NCI-H82 (cell line): ENCODE measurements around the gene CELA3B.
"Not testable (repeated sequence)": the region's sequence is repeated elsewhere in the genome, so short reads cannot be mapped to it uniquely, and the experiment has no call there.

Experiments used
- DNase-seq: peaks from one replicate; lab custom pipeline; 2025; lab: John Stamatoyannopoulos, UW

Gene CELA3B

GRCh38 chr1:21942959-21943640, 33.7 kb upstream of the CELA3B start:
- not testable (repeated sequence) for DNase-seq

GRCh38 chr1:21944733-21945073, 32.1 kb upstream of the CELA3B start:
- no peak for DNase-seq

- peak; percentile 24 for DNase-seq
Measured at GRCh38 chr1:21946836-21947587, 29.8 kb upstream of the CELA3B start.

GRCh38 chr1:21950734-21951133, 26.1 kb upstream of the CELA3B start:
- DNase-seq, result no peak

GRCh38 chr1:21951226-21951870, 25.5 kb upstream of the CELA3B start:
- no peak for DNase-seq

- DNase-seq, result peak; percentile 16
Measured at GRCh38 chr1:21952786-21953520, 23.9 kb upstream of the CELA3B start.

GRCh38 chr1:21955058-21955457, 21.8 kb upstream of the CELA3B start:
- DNase-seq, result no peak

GRCh38 chr1:21955501-21956281, 21.1 kb upstream of the CELA3B start:
- no peak for DNase-seq

GRCh38 chr1:21956720-21957552, 19.9 kb upstream of the CELA3B start:
- DNase-seq, result peak; percentile 36

GRCh38 chr1:21961337-21961736, 15.5 kb upstream of the CELA3B start:
- DNase-seq, result no peak

GRCh38 chr1:21961799-21962198, 15.0 kb upstream of the CELA3B start:
- DNase-seq, result no peak

- DNase-seq, result peak; percentile 83
Measured at GRCh38 chr1:21963477-21964217, 13.2 kb upstream of the CELA3B start.

GRCh38 chr1:21966247-21967000, 10.4 kb upstream of the CELA3B start:
- DNase-seq, result no peak

GRCh38 chr1:21967216-21967615, 9.6 kb upstream of the CELA3B start:
- DNase-seq, result not testable (repeated sequence)

- DNase-seq, result not testable (repeated sequence)
Measured at GRCh38 chr1:21969066-21969465, 7.8 kb upstream of the CELA3B start.

- not testable (repeated sequence) for DNase-seq
Measured at GRCh38 chr1:21970523-21970922, 6.3 kb upstream of the CELA3B start.

- DNase-seq, result not testable (repeated sequence)
Measured at GRCh38 chr1:21972973-21973441, 3.8 kb upstream of the CELA3B start.

GRCh38 chr1:21973948-21974347, 2.9 kb upstream of the CELA3B start:
- not testable (repeated sequence) for DNase-seq

- peak; percentile 14 for DNase-seq
Measured at GRCh38 chr1:21974699-21975098, 2.1 kb upstream of the CELA3B start.
